Stomach (tissue), 4 donors: ENCODE results near the gene ZGPAT.

Source experiments
- POLR2A ChIP-seq, 4 donors: fragments of 450-650 bp; IDR thresholded peaks; one replicate each; pipeline ENCODE4 v1.6.1; 2016; ENCODE audit warnings: antibody characterized with exemption in 4 of 4, control low read depth in 2 of 4, mild to moderate bottlenecking in 1 of 4, moderate library complexity in 1 of 4
- POLR2AphosphoS5 ChIP-seq, 3 donors: sonication (generic); formaldehyde crosslinking; IDR thresholded peaks; one replicate each; pipeline ENCODE4 v1.6.1; 2016; ENCODE audit warnings: antibody characterized with exemption in 3 of 3
- TF ChIP-seq, protein P1 (sequence below), 7 experiments: fragments of 450-650 bp in 4 of 7; fragments of 200-600 bp in 3 of 7; sonication (generic) in 3 of 7; IDR thresholded peaks; one replicate each; pipeline ENCODE4 v1.5.1; 2016 to 2019; ENCODE audit warnings: antibody characterized with exemption in 7 of 7, control low read depth in 2 of 7, mild to moderate bottlenecking in 1 of 7

DNA sequence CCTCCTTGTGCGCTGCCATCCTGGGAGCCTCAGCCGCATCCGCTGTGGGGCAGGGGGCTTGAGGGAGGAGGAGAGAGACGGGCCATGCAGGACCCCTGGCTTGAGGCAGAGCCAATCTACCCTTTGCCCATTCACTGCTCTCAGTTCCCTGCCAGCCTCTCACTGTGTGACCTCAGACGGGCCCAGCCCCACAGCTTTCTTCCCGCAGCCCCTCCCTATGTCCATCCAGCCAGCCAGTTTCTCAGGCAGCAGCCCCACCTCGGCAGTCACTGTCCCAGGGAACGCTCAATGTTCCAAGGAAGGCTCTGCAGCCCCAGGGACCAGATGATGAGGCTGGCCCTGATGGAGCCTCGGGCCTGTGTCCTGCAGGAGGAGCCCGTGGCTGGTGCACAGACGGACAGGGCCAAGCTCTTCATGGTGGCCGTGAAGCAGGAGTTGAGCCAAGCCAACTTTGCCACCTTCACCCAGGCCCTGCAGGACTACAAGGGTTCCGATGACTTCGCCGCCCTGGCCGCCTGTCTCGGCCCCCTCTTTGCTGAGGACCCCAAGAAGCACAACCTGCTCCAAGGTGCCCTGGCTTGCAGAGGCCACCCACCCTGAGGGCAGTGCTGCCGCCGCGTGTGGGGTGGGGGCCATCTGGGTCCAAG lies 15.3 kb upstream of the ZGPAT start:
- TF ChIP-seq POLR2AphosphoS5 (IDR thresholded peaks at IDR 0.05) = no peak
- TF ChIP-seq, protein P1, sequence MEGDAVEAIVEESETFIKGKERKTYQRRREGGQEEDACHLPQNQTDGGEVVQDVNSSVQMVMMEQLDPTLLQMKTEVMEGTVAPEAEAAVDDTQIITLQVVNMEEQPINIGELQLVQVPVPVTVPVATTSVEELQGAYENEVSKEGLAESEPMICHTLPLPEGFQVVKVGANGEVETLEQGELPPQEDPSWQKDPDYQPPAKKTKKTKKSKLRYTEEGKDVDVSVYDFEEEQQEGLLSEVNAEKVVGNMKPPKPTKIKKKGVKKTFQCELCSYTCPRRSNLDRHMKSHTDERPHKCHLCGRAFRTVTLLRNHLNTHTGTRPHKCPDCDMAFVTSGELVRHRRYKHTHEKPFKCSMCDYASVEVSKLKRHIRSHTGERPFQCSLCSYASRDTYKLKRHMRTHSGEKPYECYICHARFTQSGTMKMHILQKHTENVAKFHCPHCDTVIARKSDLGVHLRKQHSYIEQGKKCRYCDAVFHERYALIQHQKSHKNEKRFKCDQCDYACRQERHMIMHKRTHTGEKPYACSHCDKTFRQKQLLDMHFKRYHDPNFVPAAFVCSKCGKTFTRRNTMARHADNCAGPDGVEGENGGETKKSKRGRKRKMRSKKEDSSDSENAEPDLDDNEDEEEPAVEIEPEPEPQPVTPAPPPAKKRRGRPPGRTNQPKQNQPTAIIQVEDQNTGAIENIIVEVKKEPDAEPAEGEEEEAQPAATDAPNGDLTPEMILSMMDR (IDR thresholded peaks at IDR 0.05) = no peak
- TF ChIP-seq POLR2A (IDR thresholded peaks at IDR 0.05) = no peak
